Measurements from ENCODE around the gene VWDE.

GRCh38 chr7:12409097-12409711, 5.5 kb upstream of the VWDE start:
- no peak for TF ChIP-seq CTCF (IDR thresholded peaks at IDR 0.05; ENCODE audit: control extremely low read depth in 1 of 3, insufficient read depth in 1 of 3, low read depth in 1 of 3, low read length in 3 of 3)
- TF ChIP-seq EZH2 (IDR thresholded peaks at IDR 0.05; ENCODE audit: low read depth, low read length, severe bottlenecking) = no peak
- no peak for TF ChIP-seq HDAC6 (IDR thresholded peaks at IDR 0.05; ENCODE audit: low read depth, low read length)
- TF ChIP-seq POLR2AphosphoS5 (IDR thresholded peaks at IDR 0.05; ENCODE audit: low read depth, low read length) = no peak
- TF ChIP-seq EP300 (IDR thresholded peaks at IDR 0.05; ENCODE audit: borderline replicate concordance in 1 of 2, low read depth in 2 of 2, low read length in 2 of 2) = no peak
- no peak for TF ChIP-seq JUND (IDR thresholded peaks at IDR 0.05; ENCODE audit: low read length)
- TF ChIP-seq EGR1 (IDR thresholded peaks at IDR 0.05; ENCODE audit: borderline replicate concordance, low read depth, low read length) = no peak

Data from H1 (cell line).